GM21825 (cell line): ENCODE data around the gene STX1A.
"Not testable (repeated sequence)": the region's sequence is repeated elsewhere in the genome, so short reads cannot be mapped to it uniquely, and the experiment has no call there.

Experiments used
- ATAC-seq: cut with Tn5 transposase; IDR thresholded peaks from one replicate; pipeline ENCODE4 v1.9.1; 2021; ENCODE audit warnings: mild to moderate bottlenecking, moderate library complexity; ENCODE audit not compliant: unreplicated experiment

The STX1A gene

GRCh38 chr7:73655309-73655708 is 64.2 kb downstream of the STX1A start:
- ATAC-seq = not testable (repeated sequence)

GRCh38 chr7:73652541-73652949 is 66.9 kb downstream of the STX1A start:
- no peak for ATAC-seq

DNA sequence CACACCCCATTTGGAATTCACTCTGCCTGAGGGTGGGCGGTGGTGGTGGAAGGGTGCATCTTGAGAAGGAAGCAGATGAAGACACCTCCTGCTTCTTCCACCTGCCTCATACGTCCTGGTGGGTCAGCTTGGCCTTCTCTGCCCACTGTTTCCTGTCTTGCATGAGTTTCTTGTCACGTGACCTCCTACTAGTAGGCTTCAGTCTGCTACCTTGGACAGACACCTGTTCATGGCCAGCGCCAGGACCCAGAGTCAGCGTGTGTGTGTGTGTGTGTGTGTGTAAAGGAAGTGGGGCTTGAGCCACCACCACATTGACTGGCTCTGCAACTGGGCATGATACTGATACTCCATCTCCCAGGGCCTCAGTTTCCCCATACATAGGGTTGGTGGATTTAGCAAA is 68.9 kb downstream of the STX1A start:
- no peak for ATAC-seq

DNA sequence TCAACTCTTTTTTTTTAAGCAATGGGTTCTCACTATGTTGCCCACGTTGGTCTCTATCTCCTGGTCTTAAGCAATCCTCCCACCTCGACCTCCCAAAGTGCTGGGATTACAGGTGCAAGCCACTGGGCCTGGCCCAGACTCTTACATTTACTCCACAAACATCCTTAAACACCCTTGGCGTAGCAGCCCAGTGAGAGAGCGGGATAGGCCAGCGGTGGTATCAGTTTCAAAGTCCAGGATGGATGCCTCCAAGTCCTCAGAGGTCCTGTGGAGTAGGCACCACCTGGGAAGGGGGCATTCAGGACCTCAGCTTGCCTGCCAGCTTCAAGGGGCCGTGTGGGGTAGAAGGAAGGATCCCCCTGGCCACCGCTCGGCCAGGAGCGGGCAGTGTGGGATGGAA is 69.9 kb downstream of the STX1A start:
- ATAC-seq = no peak
